OCI-LY3 (cell line): Measurements from ENCODE around the gene CADPS.

Experiments
- H2AFZ ChIP-seq: fragments of 200-600, 300-600 bp; shearing (Covaris generic); 2 replicates; pipeline ENCODE4 v1.6.0; 2014; ENCODE audit warnings: antibody characterized with exemption, low read depth, low read length
- H3K27ac ChIP-seq: fragments of 200-600, 300-600 bp; sonication (generic); 2 replicates; pipeline ENCODE4 v1.5.1; 2014; ENCODE audit warnings: mild to moderate bottlenecking, low read length, moderate library complexity, mixed read lengths
- H3K27me3 ChIP-seq: fragments of 200-600, 300-600 bp; sonication (generic); 2 replicates; pipeline ENCODE4 v1.6.1; 2014; ENCODE audit warnings: low read depth, low read length, mixed read lengths
- H3K36me3 ChIP-seq: fragments of 200-600, 300-600 bp; sonication (generic); replicated peaks from 2 replicates; pipeline ENCODE3; 2014; ENCODE audit warnings: low read depth, low read length, mixed read lengths
- H3K4me1 ChIP-seq: fragments of 300-600, 200-600 bp; sonication (generic); 2 replicates; pipeline ENCODE4 v1.6.1; 2014; ENCODE audit warnings: low read length, mixed read lengths
- H3K4me2 ChIP-seq: fragments of 200-600, 300-600 bp; sonication (generic); 2 replicates; pipeline ENCODE4 v1.6.1; 2014; ENCODE audit warnings: low read length, mixed read lengths
- H3K4me3 ChIP-seq: fragments of 300-600, 200-600 bp; sonication (generic); 2 replicates; pipeline ENCODE4 v1.5.1; 2014; ENCODE audit warnings: antibody characterized with exemption, mild to moderate bottlenecking, low read length, moderate library complexity
- H3K79me2 ChIP-seq: fragments of 300-600, 200-600 bp; shearing (Covaris generic); 2 replicates; pipeline ENCODE4 v1.6.1; 2014; ENCODE audit warnings: mild to moderate bottlenecking, low read length, mixed read lengths
- H3K9ac ChIP-seq: fragments of 300-600, 200-600 bp; shearing (Covaris generic); 2 replicates; pipeline ENCODE4 v1.6.0; 2014; ENCODE audit warnings: mild to moderate bottlenecking, low read length, moderate library complexity
- H3K9me3 ChIP-seq: fragments of 200-600, 300-600 bp; shearing (Covaris generic); 2 replicates; pipeline ENCODE4 v1.6.1; 2014; ENCODE audit warnings: low read length, mixed read lengths; ENCODE audit not compliant: insufficient read depth
- H4K20me1 ChIP-seq: fragments of 200-600, 300-600 bp; sonication (generic); 2 replicates; pipeline ENCODE4 v1.6.1; 2016; ENCODE audit warnings: low read length, mixed read lengths; ENCODE audit not compliant: insufficient read depth
- CTCF ChIP-seq: fragments of 200-600, 300-600 bp; sonication (generic); IDR thresholded peaks from 2 replicates; pipeline ENCODE4 v1.5.1; 2014; ENCODE audit warnings: antibody characterized with exemption, low read length, low read depth
- EZH2phosphoT487 ChIP-seq: fragments of 200-600 bp; shearing (Covaris generic); IDR thresholded peaks from 2 replicates; pipeline ENCODE4 v1.6.1; 2018; ENCODE audit warnings: antibody characterized with exemption, mixed run types, low read depth

Gene CADPS

GRCh38 chr3:62372621-62373041 lies 502.6 kb downstream of the CADPS start:
- no peaks in the 10 kb centered on the region for H3K9me3 ChIP-seq
- H3K4me3 ChIP-seq, result no peak overlapping the region
- no peaks in the 10 kb centered on the region for H4K20me1 ChIP-seq
- H3K36me3 ChIP-seq, result no peaks in the 10 kb centered on the region
- H3K27ac ChIP-seq, result no peak overlapping the region
- no peaks in the 10 kb centered on the region for H3K79me2 ChIP-seq
- no peak overlapping the region for H3K9ac ChIP-seq
- no peaks in the 10 kb centered on the region for H3K27me3 ChIP-seq
- TF ChIP-seq EZH2phosphoT487, result no peak
- no peak for TF ChIP-seq CTCF
- H3K4me1 ChIP-seq, result no peaks in the 10 kb centered on the region
- H3K4me2 ChIP-seq, result no peak overlapping the region
- no peak overlapping the region for H2AFZ ChIP-seq

GRCh38 chr3:62371720-62372591 lies 503.3 kb downstream of the CADPS start:
- Histone ChIP-seq H3K4me3 (no peak overlapping the region), H3K27me3 (no peaks in the 10 kb centered on the region), H3K4me1 (no peaks in the 10 kb centered on the region), H4K20me1 (no peaks in the 10 kb centered on the region), H2AFZ (no peak overlapping the region), H3K36me3 (no peaks in the 10 kb centered on the region), H3K9me3 (no peaks in the 10 kb centered on the region), H3K4me2 (no peak overlapping the region), H3K79me2 (no peaks in the 10 kb centered on the region), H3K9ac (no peak overlapping the region), H3K27ac (no peak overlapping the region)
- TF ChIP-seq EZH2phosphoT487, result no peak
- TF ChIP-seq CTCF, result no peak

GRCh38 chr3:62370858-62371719 lies 504.1 kb downstream of the CADPS start:
- no peak overlapping the region for H3K27ac ChIP-seq
- H4K20me1 ChIP-seq, result no peaks in the 10 kb centered on the region
- H3K4me1 ChIP-seq, result no peaks in the 10 kb centered on the region
- H3K9ac ChIP-seq, result no peak overlapping the region
- H3K4me3 ChIP-seq, result no peak overlapping the region
- no peak overlapping the region for H3K4me2 ChIP-seq
- TF ChIP-seq CTCF (no peak), EZH2phosphoT487 (no peak)
- H3K27me3 ChIP-seq, result no peaks in the 10 kb centered on the region
- no peak overlapping the region for H2AFZ ChIP-seq
- no peaks in the 10 kb centered on the region for H3K9me3 ChIP-seq
- H3K79me2 ChIP-seq, result no peaks in the 10 kb centered on the region
- H3K36me3 ChIP-seq, result no peaks in the 10 kb centered on the region
